ENCODE data around the gene APC2.

APC2 gene

GRCh38 chr19:1478934-1479707 is 29.2 kb downstream of the APC2 start, which contains the start of gene C19orf25:
TSS of gene C19orf25 (minus strand) at chr19:1479215. CDS start at chr19:1478903, 312 bp downstream.
- peak; percentile 82 for DNase-seq (ENCODE audit: low read depth)

GRCh38 chr19:1481224-1481892 is 31.4 kb downstream of the APC2 start:
- DNase-seq (ENCODE audit: low read depth), result no peak

GRCh38 chr19:1481893-1482360 is 32.0 kb downstream of the APC2 start:
- no peak for DNase-seq (ENCODE audit: low read depth)

- DNase-seq (ENCODE audit: low read depth), result no peak
Measured at GRCh38 chr19:1482361-1483130, 32.6 kb downstream of the APC2 start.

GRCh38 chr19:1483131-1483978 is 33.4 kb downstream of the APC2 start:
- DNase-seq (ENCODE audit: low read depth), result no peak

GRCh38 chr19:1483979-1484428 is 34.1 kb downstream of the APC2 start:
- DNase-seq (ENCODE audit: low read depth), result no peak

GRCh38 chr19:1486720-1487575 is 37.0 kb downstream of the APC2 start:
- no peak for DNase-seq (ENCODE audit: low read depth)

- DNase-seq (ENCODE audit: low read depth), result no peak
Measured at GRCh38 chr19:1487576-1488281, 37.8 kb downstream of the APC2 start.

- DNase-seq (ENCODE audit: low read depth), result no peak
Measured at GRCh38 chr19:1488282-1488601, 38.3 kb downstream of the APC2 start.

GRCh38 chr19:1489463-1490310 is 39.8 kb downstream of the APC2 start:
- DNase-seq (ENCODE audit: low read depth), result no peak

- peak; percentile 99 for DNase-seq (ENCODE audit: low read depth)
Measured at GRCh38 chr19:1490311-1491113, 40.6 kb downstream of the APC2 start, which contains the start of gene PCSK4. TSS of gene PCSK4 (minus strand) at chr19:1490350. CDS start at chr19:1490346, 4 bp downstream.

GRCh38 chr19:1491114-1491848 is 41.4 kb downstream of the APC2 start, which contains the start of gene REEP6:
TSS of gene REEP6 (plus strand) at chr19:1491181. CDS start at chr19:1491270, 89 bp downstream.
- no peak for DNase-seq (ENCODE audit: low read depth)

- no peak for DNase-seq (ENCODE audit: low read depth)
Measured at GRCh38 chr19:1491849-1492170, 41.9 kb downstream of the APC2 start.

- DNase-seq (ENCODE audit: low read depth), result no peak
Measured at GRCh38 chr19:1492474-1493006, 42.6 kb downstream of the APC2 start.

- no peak for DNase-seq (ENCODE audit: low read depth)
Measured at GRCh38 chr19:1494115-1494815, 44.3 kb downstream of the APC2 start.

- DNase-seq (ENCODE audit: low read depth), result no peak
Measured at GRCh38 chr19:1495051-1495798, 45.3 kb downstream of the APC2 start.
